ENCODE results near the gene SNRK. TPM values are rescaled to one million over a fixed set of nuclear protein-coding genes. Genes with fewer than 3 reads are reported as not detected.

Gene SNRK
- polyA plus RNA-seq, 1 experiment: 11.4 TPM

- Histone ChIP-seq H3K27ac (ENCODE audit: low read depth, low read length) (no peak overlapping the region), H3K9me3 (ENCODE audit: control insufficient read depth, insufficient read depth, low read length) (no peaks in the 10 kb centered on the region), H3K27me3 (ENCODE audit: control insufficient read depth, insufficient read depth, low read length) (no peaks in the 10 kb centered on the region), H3K4me3 (ENCODE audit: low read depth, low read length) (no peak overlapping the region)
- no peak for DNase-seq (ENCODE audit: low read depth, low spot score)
- ChIA-PET CTCF (no interaction called here), POLR2A (no interaction called here)
- TF ChIP-seq CTCF (IDR thresholded peaks at IDR 0.05; ENCODE audit: low read depth, low read length): no peak
Observed at GRCh38 chr3:43328653-43329052, 42.3 kb downstream of the SNRK start.

- POLR2A ChIA-PET: no interaction called here
- CTCF ChIA-PET: no interaction called here
- no peak overlapping the region for H3K27ac ChIP-seq (ENCODE audit: low read depth, low read length)
- DNase-seq (ENCODE audit: low read depth, low spot score): no peak
- no peaks in the 10 kb centered on the region for H3K27me3 ChIP-seq (ENCODE audit: control insufficient read depth, insufficient read depth, low read length)
- no peak overlapping the region for H3K4me3 ChIP-seq (ENCODE audit: low read depth, low read length)
- H3K9me3 ChIP-seq (ENCODE audit: control insufficient read depth, insufficient read depth, low read length): peaks cover 4% of the 10 kb centered on the region
- TF ChIP-seq CTCF (IDR thresholded peaks at IDR 0.05; ENCODE audit: low read depth, low read length): no peak
Observed at GRCh38 chr3:43330981-43331380, 44.6 kb downstream of the SNRK start.

- Histone ChIP-seq H3K27ac (ENCODE audit: low read depth, low read length) (no peak overlapping the region), H3K4me3 (ENCODE audit: low read depth, low read length) (no peak overlapping the region), H3K27me3 (ENCODE audit: control insufficient read depth, insufficient read depth, low read length) (no peaks in the 10 kb centered on the region), H3K9me3 (ENCODE audit: control insufficient read depth, insufficient read depth, low read length) (peaks cover 8% of the 10 kb centered on the region)
- CTCF ChIA-PET: no interaction called here
- POLR2A ChIA-PET: no interaction called here
- no peak for DNase-seq (ENCODE audit: low read depth, low spot score)
- no peak for TF ChIP-seq CTCF (IDR thresholded peaks at IDR 0.05; ENCODE audit: low read depth, low read length)
Observed at GRCh38 chr3:43331381-43331780, 45.0 kb downstream of the SNRK start.

DNA sequence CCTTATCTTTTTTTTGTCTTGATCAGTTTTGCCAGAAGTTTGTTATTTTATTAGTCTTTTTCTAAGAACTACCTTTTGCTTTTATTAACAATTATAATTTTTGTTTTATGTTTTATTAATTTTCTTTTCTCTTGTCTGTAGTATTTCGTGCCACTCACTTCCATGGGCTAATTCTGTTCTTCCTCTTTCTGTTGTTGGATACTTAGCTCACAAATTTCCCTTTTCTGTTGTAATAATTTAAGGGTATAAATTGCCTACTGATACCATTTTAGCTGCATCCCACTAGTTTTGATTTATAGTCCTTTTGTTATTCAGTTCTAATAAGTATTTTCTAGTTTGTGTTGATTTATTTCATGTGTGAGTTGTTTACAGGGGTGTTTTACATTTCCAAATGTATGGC, 48.6 kb downstream of the SNRK start:
- ChIA-PET POLR2A (interaction anchor here (0.7 kb wide), 1 partner anchor 585 kb away, joined by 4 read pairs; no protein-coding TSS in a partner anchor), CTCF (no interaction called here)
- Histone ChIP-seq H3K9me3 (ENCODE audit: control insufficient read depth, insufficient read depth, low read length) (peaks cover 23% of the 10 kb centered on the region), H3K27me3 (ENCODE audit: control insufficient read depth, insufficient read depth, low read length) (no peaks in the 10 kb centered on the region), H3K27ac (ENCODE audit: low read depth, low read length) (no peak overlapping the region), H3K4me3 (ENCODE audit: low read depth, low read length) (no peak overlapping the region)
- TF ChIP-seq CTCF (IDR thresholded peaks at IDR 0.05; ENCODE audit: low read depth, low read length): no peak
- DNase-seq (ENCODE audit: low read depth, low spot score): no peak

DNA sequence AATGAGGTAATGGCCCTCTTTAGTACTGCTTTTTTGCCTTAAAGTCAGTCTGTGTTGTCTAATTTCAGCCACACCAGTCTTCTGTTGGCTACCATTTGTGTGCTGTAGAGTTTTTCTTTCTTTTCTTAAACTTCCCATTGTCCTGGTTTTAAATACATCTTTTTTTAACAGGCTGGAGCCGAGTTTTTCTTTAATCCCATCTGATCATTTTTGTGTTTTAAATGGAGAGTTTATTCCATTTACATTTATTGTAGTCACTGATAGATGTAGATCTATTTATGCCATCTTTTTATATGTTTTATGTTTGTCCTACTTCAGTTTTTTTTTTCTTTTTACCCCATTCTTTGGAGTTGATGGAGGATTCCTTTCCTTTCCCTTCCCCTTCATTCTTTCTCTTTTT, 49.5 kb downstream of the SNRK start:
- no peaks in the 10 kb centered on the region for H3K27me3 ChIP-seq (ENCODE audit: control insufficient read depth, insufficient read depth, low read length)
- TF ChIP-seq CTCF (IDR thresholded peaks at IDR 0.05; ENCODE audit: low read depth, low read length): no peak
- no peak overlapping the region for H3K4me3 ChIP-seq (ENCODE audit: low read depth, low read length)
- H3K9me3 ChIP-seq (ENCODE audit: control insufficient read depth, insufficient read depth, low read length): peaks cover 23% of the 10 kb centered on the region
- POLR2A ChIA-PET: no interaction called here
- CTCF ChIA-PET: no interaction called here
- H3K27ac ChIP-seq (ENCODE audit: low read depth, low read length): no peak overlapping the region
- DNase-seq (ENCODE audit: low read depth, low spot score): no peak
